Subcutaneous adipose tissue (tissue), 4 donors: ENCODE results near the gene DLGAP1. TPM values are rescaled to one million over a fixed set of nuclear protein-coding genes. Genes with fewer than 3 reads are reported as not detected.

Source experiments
- CTCF ChIP-seq: fragments of 450-650 bp; IDR thresholded peaks from one replicate; pipeline ENCODE4 v1.5.1; 2016; ENCODE audit warnings: low read depth, mild to moderate bottlenecking, control low read depth, antibody characterized with exemption, moderate library complexity
- total RNA-seq, 4 donors: library from RNA; depleted of rRNA; stranded (reverse); fragments of >200 nt; gene quantifications; one replicate each; pipeline ENCODE4 v1.1.0, GENCODE V29; 2016

Gene DLGAP1
- total RNA-seq, 4 donors from 2014 or later, result 0.44 to 3.3 (median 0.99) TPM

DNA sequence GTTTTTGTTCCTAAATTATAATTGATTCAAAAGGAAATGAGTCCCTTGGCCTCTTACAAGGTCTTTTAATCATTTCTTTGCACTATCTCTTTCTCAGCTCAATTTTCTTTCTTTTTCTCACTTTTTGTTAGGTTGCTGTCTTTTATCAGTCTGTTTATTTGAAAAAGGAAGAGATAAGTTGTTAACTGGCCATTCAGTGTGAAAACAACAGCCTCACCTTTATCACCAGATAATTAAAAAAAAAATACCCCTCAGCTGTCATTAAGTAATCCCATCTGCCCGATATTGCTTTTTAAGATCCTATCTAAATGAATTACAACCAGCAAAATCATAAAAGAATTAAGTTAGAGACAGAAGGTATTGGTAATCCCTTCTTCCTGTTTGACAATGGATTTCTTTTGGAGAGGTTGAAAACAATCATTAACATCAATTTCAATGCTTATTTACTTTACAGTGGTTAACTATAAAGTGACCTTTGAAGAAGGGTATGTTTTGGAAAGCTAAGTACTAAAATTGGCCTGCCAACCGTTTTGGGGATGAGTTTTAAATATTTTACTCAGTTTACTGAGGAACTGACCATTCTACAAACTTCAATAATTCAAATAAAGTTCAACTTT lies 900.2 kb downstream of the DLGAP1 start:
- TF ChIP-seq CTCF, result no peak

DNA sequence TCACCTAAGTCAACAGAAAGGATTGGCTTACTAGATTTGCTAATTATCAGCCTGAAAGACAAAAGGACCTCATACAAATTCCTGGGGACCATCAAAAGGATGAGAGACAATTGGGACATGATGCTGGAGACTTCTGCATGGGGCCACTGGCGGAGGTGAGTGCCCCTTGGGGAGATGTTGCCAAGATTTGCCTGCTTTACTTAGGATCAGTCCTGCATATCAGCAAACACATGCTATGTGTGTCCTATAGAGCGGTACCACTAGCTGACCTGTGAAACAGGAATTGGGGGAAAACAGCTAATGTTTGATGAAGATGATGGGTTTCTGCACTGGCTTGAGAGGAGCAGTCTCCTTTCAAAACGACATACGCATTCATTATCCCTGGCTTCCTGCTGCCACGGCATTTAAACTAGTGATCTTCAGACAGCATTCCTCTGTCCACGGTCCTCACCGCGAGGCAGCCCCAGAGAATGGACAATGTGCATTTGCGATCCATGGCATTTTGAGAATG lies 901.0 kb downstream of the DLGAP1 start:
- no peak for TF ChIP-seq CTCF

DNA sequence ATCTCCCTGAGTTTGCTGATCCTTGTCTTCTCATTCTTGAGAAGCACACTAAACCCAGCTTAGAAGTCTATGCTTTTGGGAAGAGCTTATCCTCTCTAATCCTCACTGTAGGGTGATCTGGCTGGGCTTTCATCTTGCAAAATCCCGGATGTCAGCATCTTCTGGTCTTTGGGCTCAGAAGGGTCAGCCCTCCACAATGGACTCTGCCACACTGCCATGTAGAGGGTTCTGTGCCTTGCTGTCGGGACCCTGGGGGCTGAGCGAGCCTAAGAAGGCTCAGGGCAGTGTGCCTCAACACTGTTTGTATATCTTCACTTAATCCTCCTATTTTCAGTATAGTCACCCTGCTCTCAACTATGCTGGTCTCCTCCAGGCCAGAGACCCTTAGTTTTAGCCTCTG lies 902.8 kb downstream of the DLGAP1 start:
- no peak for TF ChIP-seq CTCF

- TF ChIP-seq CTCF, result no peak
Observed at GRCh38 chr18:3547891-3548615, 907.1 kb downstream of the DLGAP1 start.

DNA sequence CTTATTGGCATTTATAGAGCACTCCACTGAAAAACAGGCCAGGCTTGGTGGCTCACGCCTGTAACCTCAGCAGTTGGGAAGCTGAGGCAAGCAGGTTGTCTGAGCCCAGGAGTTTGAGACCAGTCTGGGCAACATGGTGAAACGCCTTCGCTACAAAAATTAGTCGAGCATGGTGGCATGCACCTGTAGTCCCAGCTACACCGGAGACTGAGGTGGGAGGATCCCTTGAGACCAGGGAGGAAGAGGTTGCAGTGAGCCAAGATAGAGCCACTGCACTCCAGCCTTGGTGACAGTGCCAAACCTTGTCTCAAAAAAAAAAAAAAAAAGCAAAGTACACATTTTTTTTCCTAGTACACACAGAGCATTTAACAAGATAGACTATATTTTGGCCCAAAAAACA lies 909.0 kb downstream of the DLGAP1 start:
- no peak for TF ChIP-seq CTCF

DNA sequence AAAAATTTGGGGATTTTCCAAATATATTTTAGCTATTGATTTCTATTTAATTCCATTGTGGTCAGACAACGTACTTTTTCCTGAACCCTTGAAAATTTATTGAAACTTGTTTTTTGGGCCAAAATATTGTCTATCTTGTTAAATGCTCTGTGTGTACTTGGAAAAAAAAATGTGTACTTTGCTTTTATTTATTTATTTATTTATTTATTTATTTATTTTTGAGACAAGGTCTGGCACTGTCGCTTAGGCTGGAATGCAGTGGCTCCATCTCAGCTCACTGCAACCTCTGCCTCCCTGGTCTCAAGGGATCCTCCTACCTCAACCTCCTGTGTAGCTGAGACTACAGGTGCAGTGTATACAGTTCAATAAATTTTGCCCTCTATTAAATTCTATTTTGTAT lies 910.6 kb downstream of the DLGAP1 start:
- TF ChIP-seq CTCF, result no peak

GRCh38 chr18:3541549-3542386 lies 913.3 kb downstream of the DLGAP1 start:
- no peak for TF ChIP-seq CTCF
